B cell (primary cell): Measurements from ENCODE around the gene AKT1.

ENCODE experiments used
- CTCF ChIP-seq: fragments of 200-600 bp; IDR thresholded peaks from one replicate; pipeline ENCODE4 v1.8.0; 2022; ENCODE audit warnings: antibody characterized with exemption, mild to moderate bottlenecking
- EZH2 ChIP-seq: IDR thresholded peaks from 2 replicates; pipeline ENCODE4 v1.6.1; 2012; ENCODE audit warnings: borderline replicate concordance, low read depth, mild to moderate bottlenecking, moderate library complexity, low read length; ENCODE audit not compliant: insufficient read depth, poor library complexity, severe bottlenecking

DNA sequence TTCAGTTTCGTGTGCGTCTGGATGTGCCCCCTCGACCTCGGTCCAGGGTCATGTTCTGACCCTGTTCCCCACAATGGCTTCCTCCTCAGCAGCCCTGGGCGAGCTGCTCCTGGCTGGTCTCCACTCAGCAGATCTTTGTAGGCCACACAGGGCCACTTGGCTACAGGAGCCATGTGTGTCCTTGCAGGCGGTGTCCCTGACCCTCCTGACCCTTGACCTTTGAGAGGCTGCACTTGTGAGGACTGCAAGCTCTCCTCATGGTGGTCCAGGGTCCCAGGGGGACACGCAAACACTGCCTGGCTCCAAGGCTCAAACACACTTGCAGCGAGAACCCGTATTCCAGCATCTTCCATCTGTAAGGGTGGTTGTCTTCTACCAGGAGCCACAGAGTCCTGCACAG lies 50.1 kb downstream of the AKT1 start:
- no peak for TF ChIP-seq EZH2
- TF ChIP-seq CTCF: no peak
